ENCODE data around the gene GRIP2.

GRIP2 gene

GRCh38 chr3:14546041-14546440 lies 5.9 kb upstream of the GRIP2 start:
- H3K27ac ChIP-seq (ENCODE audit: extremely low read depth, low read depth, low read length): no peak overlapping the region
- no peak for TF ChIP-seq MEIS1 (CRISPR knock-in tag; IDR thresholded peaks at IDR 0.05; ENCODE audit: borderline replicate concordance)
- no peak for TF ChIP-seq ZNF391 (tag by site-specific recombination; IDR thresholded peaks at IDR 0.05; ENCODE audit: borderline replicate concordance, low read depth)
- no peak for TF ChIP-seq KLF17 (tag by site-specific recombination; IDR thresholded peaks at IDR 0.05)
- TF ChIP-seq ZNF341 (tag by site-specific recombination; IDR thresholded peaks at IDR 0.05; ENCODE audit: low read depth): no peak
- no peak for TF ChIP-seq ZNF302 (tag by site-specific recombination; IDR thresholded peaks at IDR 0.05; ENCODE audit: low read depth)
- TF ChIP-seq HOXA7 (CRISPR knock-in tag; IDR thresholded peaks at IDR 0.05; ENCODE audit: borderline replicate concordance): no peak
- TF ChIP-seq KLF7 (tag by site-specific recombination; IDR thresholded peaks at IDR 0.05; ENCODE audit: borderline replicate concordance): no peak
- TF ChIP-seq REPIN1 (tag by site-specific recombination; IDR thresholded peaks at IDR 0.05; ENCODE audit: low read depth): no peak
- TF ChIP-seq ZNF664 (tag by site-specific recombination; IDR thresholded peaks at IDR 0.05): no peak
- no peak for TF ChIP-seq ZNF223 (tag by site-specific recombination; IDR thresholded peaks at IDR 0.05)
- no peak for TF ChIP-seq PRDM6 (tag by site-specific recombination; IDR thresholded peaks at IDR 0.05)
- TF ChIP-seq INSM2 (tag by site-specific recombination; IDR thresholded peaks at IDR 0.05): no peak
- ChIA-PET CTCF (interaction anchor here (0.6 to 5.2 kb wide), 6 partner anchors 9 to 342 kb away, joined by 3 to 34 read pairs (median 4); partner anchors contain the start of gene C3orf20), POLR2A (no interaction called here)
- H3K4me3 ChIP-seq (ENCODE audit: low read depth, low read length): no peak overlapping the region
- H3K9me3 ChIP-seq (ENCODE audit: control insufficient read depth, insufficient read depth, low read depth, low read length): no peaks in the 10 kb centered on the region
- H3K36me3 ChIP-seq (ENCODE audit: control insufficient read depth in 2 of 2, insufficient read depth in 1 of 2, low read length in 2 of 2): no peaks in the 10 kb centered on the region
- no peaks in the 10 kb centered on the region for H3K4me1 ChIP-seq (ENCODE audit: control insufficient read depth, insufficient read depth, low read length)

GRCh38 chr3:14545251-14545635 lies 5.1 kb upstream of the GRIP2 start:
- Histone ChIP-seq H3K4me1 (ENCODE audit: control insufficient read depth, insufficient read depth, low read length) (no peaks in the 10 kb centered on the region), H3K36me3 (ENCODE audit: control insufficient read depth in 2 of 2, insufficient read depth in 1 of 2, low read length in 2 of 2) (no peaks in the 10 kb centered on the region), H3K27ac (ENCODE audit: extremely low read depth, low read depth, low read length) (no peak overlapping the region), H3K9me3 (ENCODE audit: control insufficient read depth, insufficient read depth, low read depth, low read length) (no peaks in the 10 kb centered on the region), H3K4me3 (ENCODE audit: low read depth, low read length) (no peak overlapping the region)
- ChIA-PET POLR2A (no interaction called here), CTCF (interaction anchor here (0.6 to 5.2 kb wide), 3 partner anchors 36 to 341 kb away, joined by 3 to 34 read pairs (median 27); no protein-coding TSS in a partner anchor)
- no peak for TF ChIP-seq PRDM6 (tag by site-specific recombination; IDR thresholded peaks at IDR 0.05)
- TF ChIP-seq FEZF1 (tag by site-specific recombination; IDR thresholded peaks at IDR 0.05): no peak
- TF ChIP-seq OVOL3 (tag by site-specific recombination; IDR thresholded peaks at IDR 0.05): no peak
- TF ChIP-seq ZNF398 (tag by site-specific recombination; IDR thresholded peaks at IDR 0.05): no peak
- no peak for TF ChIP-seq ZNF239 (tag by site-specific recombination; IDR thresholded peaks at IDR 0.05)
- no peak for TF ChIP-seq ZSCAN5A (tag by site-specific recombination; IDR thresholded peaks at IDR 0.05)
- TF ChIP-seq ZNF394 (tag by site-specific recombination; IDR thresholded peaks at IDR 0.05; ENCODE audit: borderline replicate concordance): no peak
- no peak for TF ChIP-seq ZNF214 (tag by site-specific recombination; IDR thresholded peaks at IDR 0.05; ENCODE audit: borderline replicate concordance)
- no peak for TF ChIP-seq ZFP69B (tag by site-specific recombination; IDR thresholded peaks at IDR 0.05)
- TF ChIP-seq ZNF521 (tag by site-specific recombination; IDR thresholded peaks at IDR 0.05): no peak
- no peak for TF ChIP-seq ATF2 (tag by site-specific recombination; IDR thresholded peaks at IDR 0.05; ENCODE audit: low read depth)
- TF ChIP-seq ZNF704 (tag by site-specific recombination; IDR thresholded peaks at IDR 0.05): no peak
